ENCODE data around the gene AGPAT2. TPM values are rescaled to one million over a fixed set of nuclear protein-coding genes. Genes with fewer than 3 reads are reported as not detected.

The AGPAT2 gene
- total RNA-seq, 1 experiment from 2014 or later = 103 TPM

GRCh38 chr9:136690104-136690805 is 3.0 kb upstream of the AGPAT2 start:
- H3K4me1 ChIP-seq (ENCODE audit: insufficient read depth, low read length) = peaks cover 41% of the 10 kb centered on the region
- H3K27ac ChIP-seq (ENCODE audit: low read length) = no peak overlapping the region
- no peaks in the 10 kb centered on the region for H3F3A ChIP-seq (ENCODE audit: low read length, unreplicated experiment)
- H2AFZ ChIP-seq (ENCODE audit: low read length) = no peak overlapping the region
- H4K20me1 ChIP-seq (ENCODE audit: low read length) = 0 out of 2 replicates have a peak, but pooled peaks cover 5% of the 10 kb centered on the region
- ChIA-PET CTCF (no interaction called here), POLR2A (ENCODE audit: unreplicated experiment) (no interaction called here)
- no peaks in the 10 kb centered on the region for H3K36me3 ChIP-seq (ENCODE audit: low read depth, low read length)
- no peak for ATAC-seq
- no peak for DNase-seq
- no peaks in the 10 kb centered on the region for H3K27me3 ChIP-seq (ENCODE audit: low read length)
- H3K79me2 ChIP-seq (ENCODE audit: low read length) = peaks cover 16% of the 10 kb centered on the region
- no peak overlapping the region for H3K9ac ChIP-seq (ENCODE audit: low read length)
- TF ChIP-seq EZH2phosphoT487 (IDR thresholded peaks at IDR 0.05; ENCODE audit: borderline replicate concordance, low read length) = no peak
- TF ChIP-seq CTCF (conservative IDR thresholded peaks at IDR 0.05; ENCODE audit: low read depth, low read length) = no peak
- no peak for TF ChIP-seq EZH2 (IDR thresholded peaks at IDR 0.05; ENCODE audit: low read length, unreplicated experiment)
- intact Hi-C loops (cut with micrococcal nuclease) = loop anchor here (5.0 kb wide), 1 partner anchor 203 kb away; no protein-coding TSS in a partner anchor
- no peak overlapping the region for H3K4me3 ChIP-seq (ENCODE audit: low read length)
- no peak overlapping the region for H3K4me2 ChIP-seq (ENCODE audit: low read length)
- BruUV-seq (replicated peaks) = no TSS peak
- H3K9me3 ChIP-seq (ENCODE audit: low read length) = no peaks in the 10 kb centered on the region
- H3K9me2 ChIP-seq (replicated peaks; ENCODE audit: low read length) = no peaks in the 10 kb centered on the region

- peaks cover 28% of the 10 kb centered on the region for H3K79me2 ChIP-seq (ENCODE audit: low read length)
- peaks cover 31% of the 10 kb centered on the region for H3K4me1 ChIP-seq (ENCODE audit: insufficient read depth, low read length)
- no peaks in the 10 kb centered on the region for H3K9me3 ChIP-seq (ENCODE audit: low read length)
- no peaks in the 10 kb centered on the region for H3K36me3 ChIP-seq (ENCODE audit: low read depth, low read length)
- TF ChIP-seq EZH2 (IDR thresholded peaks at IDR 0.05; ENCODE audit: low read length, unreplicated experiment) = no peak
- TF ChIP-seq EZH2phosphoT487 (IDR thresholded peaks at IDR 0.05; ENCODE audit: borderline replicate concordance, low read length) = no peak
- TF ChIP-seq CTCF (conservative IDR thresholded peaks at IDR 0.05; ENCODE audit: low read depth, low read length) = no peak
- H4K20me1 ChIP-seq (ENCODE audit: low read length) = 0 out of 2 replicates have a peak, but pooled peaks cover 5% of the 10 kb centered on the region
- ChIA-PET POLR2A (ENCODE audit: unreplicated experiment) (interaction anchor here (0.6 kb wide), 1 partner anchor 23 kb away, joined by 7 read pairs; no protein-coding TSS in a partner anchor), CTCF (no interaction called here)
- H2AFZ ChIP-seq (ENCODE audit: low read length) = no peak overlapping the region
- H3K27me3 ChIP-seq (ENCODE audit: low read length) = no peaks in the 10 kb centered on the region
- ATAC-seq (no peak), DNase-seq (no peak)
- no peaks in the 10 kb centered on the region for H3K9me2 ChIP-seq (replicated peaks; ENCODE audit: low read length)
- intact Hi-C loops (cut with micrococcal nuclease) = no loop called here
- H3K9ac ChIP-seq (ENCODE audit: low read length) = no peak overlapping the region
- H3K27ac ChIP-seq (ENCODE audit: low read length) = no peak overlapping the region
- H3K4me2 ChIP-seq (ENCODE audit: low read length) = no peak overlapping the region
- H3F3A ChIP-seq (ENCODE audit: low read length, unreplicated experiment) = no peaks in the 10 kb centered on the region
- H3K4me3 ChIP-seq (ENCODE audit: low read length) = no peak overlapping the region
- BruUV-seq (replicated peaks) = no TSS peak
These were observed 1.8 kb upstream of the AGPAT2 start for GRCh38 chr9:136689108-136689460.
